ENCODE results near the gene PDGFC.

PDGFC gene

DNA sequence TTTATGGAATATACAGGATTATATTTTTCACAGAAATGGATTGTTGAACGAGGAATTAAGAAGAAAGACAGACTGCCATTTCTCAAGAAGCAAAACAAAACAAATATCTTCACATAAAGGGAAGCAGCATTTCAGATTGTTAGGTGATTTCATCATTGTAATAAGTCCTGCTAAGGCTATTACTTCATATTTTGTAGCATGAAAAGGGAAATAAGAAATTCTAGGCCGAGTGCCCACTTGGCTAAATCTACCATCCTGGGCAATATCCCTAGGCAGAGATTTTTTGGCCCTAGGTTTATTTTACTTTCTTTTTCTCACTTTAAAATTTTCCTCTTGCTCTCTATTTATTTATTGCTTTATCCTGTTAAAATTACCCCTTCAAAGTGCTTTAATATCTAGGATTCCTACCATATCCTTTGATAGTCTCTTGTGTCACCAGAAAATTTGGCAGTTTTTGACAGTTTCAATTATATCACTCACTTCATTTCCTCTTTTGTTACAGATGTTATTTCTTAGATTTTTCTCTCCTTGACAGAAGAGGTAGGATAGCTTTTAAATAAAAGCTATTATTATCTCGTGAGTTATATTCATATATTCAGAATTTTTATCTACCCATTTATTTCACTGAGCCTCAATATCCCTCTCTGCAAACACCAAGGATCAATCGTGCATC is 142.3 kb downstream of the PDGFC start:
- DNase-seq (ENCODE audit: low read depth): peak; percentile 71

DNA sequence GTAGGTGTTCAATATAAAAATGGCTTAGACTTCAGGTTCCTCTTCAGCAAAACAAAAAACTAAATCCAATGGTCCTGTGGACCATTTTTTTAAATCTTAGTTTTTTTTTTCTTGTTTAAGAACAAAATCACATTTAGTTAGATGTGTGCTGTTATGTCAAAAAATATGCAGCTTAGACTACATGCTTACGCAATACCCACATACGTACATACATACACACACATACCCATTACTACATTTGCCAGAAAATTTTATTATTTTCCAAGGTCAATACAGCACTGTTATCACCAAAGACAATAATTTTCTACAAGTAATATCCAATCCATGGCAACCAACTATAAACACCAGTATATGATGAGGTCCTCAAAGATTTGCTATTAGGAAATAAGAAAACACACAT is 144.1 kb downstream of the PDGFC start:
- peak; percentile 10 for DNase-seq (ENCODE audit: low read depth)

DNA sequence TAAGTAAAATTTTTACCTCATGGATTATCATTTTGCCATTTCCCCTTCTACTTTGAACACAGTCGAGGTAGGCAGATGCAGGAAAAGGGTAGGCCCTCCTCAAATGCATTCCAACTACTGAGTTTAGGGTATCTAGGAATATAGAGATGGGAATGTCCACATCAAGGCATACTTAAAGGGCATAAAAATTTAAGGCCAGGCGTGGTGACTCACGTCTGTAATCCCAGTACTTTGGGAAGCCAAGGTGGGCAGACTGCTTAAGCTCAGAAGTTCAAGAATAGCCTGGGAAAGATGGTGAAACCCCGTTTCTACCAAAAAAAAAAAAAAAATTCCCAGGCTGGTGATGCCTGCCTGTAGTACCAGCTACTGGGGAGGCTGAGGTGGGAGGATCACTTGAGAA is 146.5 kb downstream of the PDGFC start:
- DNase-seq (ENCODE audit: low read depth): no peak

DNA sequence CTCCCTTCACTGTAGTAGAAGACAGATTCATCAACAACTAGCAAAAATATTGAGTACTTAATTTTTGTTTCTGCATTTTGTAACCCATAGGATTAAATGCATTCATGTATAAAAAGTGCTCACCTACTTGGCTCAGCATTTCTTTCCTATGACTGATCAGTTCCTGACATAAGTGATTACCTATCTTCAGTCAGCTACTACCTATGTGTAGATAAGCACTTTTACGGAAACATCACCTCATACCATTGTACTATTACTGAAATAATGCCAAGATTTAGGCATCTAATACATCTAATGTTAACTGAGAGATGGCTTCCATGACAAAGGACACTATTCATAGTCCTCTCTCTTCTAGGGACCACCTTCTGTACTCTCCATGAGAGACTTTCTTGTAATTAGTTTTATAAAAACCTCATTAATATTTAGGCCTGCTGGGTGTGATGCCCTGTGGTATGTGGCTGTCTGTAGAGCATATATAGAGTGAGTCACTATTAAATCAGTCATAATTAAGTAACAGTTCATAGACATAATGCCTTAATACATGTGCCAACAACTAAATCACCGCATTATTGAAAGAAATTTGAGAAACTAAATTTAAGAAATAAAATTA is 147.0 kb downstream of the PDGFC start:
- DNase-seq (ENCODE audit: low read depth): no peak

DNA sequence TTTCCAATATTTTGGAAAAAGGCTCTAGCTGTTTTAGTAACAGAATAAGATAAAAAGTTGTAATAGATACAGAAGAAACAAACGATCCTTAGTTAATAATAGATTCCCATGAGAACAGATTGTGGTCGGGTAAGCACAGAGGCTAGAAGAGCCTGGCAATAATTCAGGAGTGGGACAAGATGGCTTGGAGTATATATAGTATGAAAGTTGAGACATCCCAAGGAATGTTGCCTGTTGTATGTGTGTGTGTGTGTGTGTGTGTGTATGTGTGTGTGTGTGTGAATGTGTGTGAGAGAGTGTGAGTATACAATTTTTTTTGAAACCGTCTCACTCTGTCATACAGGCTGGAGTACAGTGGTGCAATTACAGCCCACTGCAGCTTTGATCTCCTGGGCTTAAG is 150.7 kb downstream of the PDGFC start:
- DNase-seq (ENCODE audit: low read depth): peak; percentile 13

DNA sequence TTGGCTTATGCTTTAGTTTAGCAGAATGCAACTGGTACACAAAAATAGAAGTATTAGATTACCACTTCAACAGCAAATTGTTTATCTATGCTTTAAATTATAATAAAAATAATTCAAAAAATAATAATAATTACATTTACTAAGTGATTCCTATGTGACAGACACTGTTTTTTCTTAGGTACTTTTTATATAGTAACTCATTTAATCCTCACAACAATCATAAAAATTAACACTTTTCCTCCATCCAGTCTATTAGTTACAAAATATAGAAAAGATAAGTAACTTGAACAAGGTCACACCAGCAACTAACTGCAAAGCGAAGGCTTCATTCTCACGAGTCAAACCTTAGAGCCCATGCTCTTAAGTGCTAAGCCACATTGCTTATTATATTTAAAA is 155.2 kb downstream of the PDGFC start:
- no peak for DNase-seq (ENCODE audit: low read depth)

DNA sequence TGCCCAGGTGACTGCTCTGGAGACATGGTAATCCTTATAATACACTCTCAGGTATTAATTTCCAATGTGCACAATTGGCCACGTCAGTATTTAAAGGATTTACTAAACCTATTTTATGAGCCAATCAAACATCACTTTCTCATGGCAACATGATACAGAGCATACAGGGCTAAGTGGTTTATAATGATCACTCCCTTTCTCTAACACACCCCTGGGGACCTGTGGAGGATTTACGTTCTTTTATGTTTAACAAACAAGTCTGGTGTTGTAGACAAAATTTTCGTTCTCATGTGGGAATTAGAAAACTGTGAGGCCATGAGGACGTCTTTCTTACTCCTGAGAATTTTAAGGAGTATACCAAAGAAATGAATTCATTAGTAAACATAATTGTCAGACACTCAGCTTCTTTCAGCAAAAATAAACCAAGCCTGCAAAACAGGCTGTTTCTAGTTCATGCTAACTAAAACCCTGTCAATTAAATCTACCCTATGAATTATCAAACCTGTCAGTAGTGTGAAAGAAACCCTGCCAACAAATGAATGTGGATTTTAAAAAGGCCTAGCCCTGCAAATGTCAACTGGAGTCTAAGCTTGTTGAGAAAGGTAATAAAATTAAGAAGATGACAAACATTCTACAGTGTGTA is 155.8 kb downstream of the PDGFC start:
- DNase-seq (ENCODE audit: low read depth): no peak

DNA sequence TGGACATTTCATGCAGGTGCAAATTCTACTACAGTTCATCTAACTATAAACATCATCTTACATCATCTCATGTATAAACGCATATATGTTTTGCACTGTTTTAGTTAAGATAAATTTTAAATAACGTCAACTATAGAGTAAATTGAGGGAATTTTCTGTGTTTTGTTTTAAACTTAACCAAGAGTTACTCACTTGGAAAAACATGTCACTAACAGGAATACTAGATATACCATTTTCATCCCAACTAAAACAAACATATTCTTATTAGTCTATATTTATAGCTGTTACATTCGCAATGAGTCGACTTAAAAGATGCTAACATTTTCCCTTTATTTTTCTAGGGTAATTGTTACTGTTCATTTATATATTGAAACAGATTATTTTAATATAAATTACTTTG is 159.6 kb downstream of the PDGFC start:
- DNase-seq (ENCODE audit: low read depth): no peak

DNA sequence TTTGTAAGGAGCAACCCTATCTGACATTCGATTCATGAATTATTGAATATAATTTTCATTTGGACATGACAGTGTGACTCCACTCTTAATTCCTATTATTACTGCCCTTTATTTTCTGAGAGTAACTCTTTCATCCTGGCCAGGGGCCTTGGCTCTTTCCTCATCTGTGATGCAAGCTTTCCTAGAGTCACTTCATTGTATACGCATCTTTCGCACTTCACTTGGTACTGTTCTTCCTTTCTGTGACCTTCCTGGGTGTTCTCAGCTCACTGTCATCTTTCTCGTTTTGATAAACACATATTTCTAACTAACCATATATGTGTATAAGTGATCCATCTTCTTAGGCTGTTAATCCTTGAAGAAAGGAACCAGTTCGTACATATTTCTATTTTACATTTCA is 160.3 kb downstream of the PDGFC start:
- DNase-seq (ENCODE audit: low read depth): no peak

DNA sequence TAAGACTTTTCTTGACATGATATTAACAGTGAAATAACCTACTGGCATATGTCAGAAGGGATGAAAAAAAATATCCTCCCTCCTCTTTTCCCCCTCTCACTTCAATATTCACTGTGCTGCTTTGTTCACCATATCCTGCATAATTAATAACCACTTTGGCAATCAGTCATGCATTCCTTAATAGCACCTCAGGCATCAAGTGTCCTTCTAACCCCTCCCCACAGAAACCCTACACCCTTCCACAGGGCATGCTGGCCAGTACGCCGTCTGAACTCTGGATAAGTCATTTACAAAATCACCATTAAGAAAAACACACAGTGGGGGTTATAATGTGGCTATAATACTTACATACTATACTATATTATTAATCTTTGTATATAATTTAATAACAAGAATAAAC is 165.9 kb downstream of the PDGFC start:
- DNase-seq (ENCODE audit: low read depth): no peak

DNA sequence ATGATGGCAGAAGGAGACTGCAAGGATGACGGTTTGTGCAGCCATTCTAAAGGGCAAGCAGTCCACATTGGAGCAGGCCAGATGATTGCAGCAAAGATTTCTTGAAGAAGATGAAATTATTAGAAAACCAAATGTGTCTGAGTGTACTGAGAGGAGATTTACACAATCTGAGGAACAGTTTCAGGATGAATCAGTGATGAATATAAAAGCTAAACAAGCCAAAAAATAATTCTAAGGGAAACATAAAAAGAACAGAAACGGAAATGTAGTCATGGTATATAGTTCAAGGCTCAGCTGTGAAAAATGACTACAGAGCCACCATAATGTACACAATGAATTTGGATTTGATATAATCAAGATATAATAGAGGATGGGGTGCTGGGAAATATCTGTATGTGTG is 168.5 kb downstream of the PDGFC start:
- no peak for DNase-seq (ENCODE audit: low read depth)

DNA sequence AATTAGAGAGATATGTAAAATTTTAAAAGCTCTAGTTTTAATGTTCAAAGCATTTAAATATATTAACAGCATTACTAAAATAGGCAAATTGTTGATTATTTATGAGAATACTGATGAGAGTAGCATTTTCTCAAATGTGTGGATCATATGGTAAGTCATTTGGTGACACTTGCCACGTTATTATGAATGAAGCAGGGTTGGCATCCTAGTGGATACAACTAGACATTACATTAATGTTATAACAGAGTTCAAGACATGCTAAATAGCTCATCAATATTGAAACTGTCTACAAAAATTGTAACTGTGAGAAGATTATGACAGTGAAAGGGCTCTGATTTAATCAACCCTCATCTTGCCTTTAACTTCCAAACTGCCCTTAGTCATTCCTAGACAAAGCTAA is 171.1 kb downstream of the PDGFC start:
- DNase-seq (ENCODE audit: low read depth): no peak

DNA sequence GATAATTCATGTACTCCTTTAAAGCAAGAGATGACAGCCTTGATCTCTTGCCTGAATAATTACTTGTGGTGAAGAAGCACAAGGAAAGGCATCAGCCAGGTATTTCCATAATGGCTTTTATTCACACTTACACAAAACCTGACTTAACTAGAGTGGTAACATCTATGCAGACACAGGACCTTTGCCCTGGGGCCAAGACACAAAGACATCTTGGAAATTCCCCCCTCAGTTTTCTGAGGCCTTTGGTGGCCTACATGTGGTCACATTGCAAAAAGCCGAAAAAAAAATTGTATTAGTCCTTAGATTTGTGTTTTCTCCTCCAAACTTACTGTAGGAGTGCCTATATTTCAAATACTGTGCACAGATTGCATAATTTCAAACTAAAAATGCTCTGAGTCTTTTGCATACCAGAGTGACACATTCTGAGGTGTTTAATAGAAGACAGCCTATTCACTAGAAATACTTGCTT is 172.4 kb downstream of the PDGFC start:
- DNase-seq (ENCODE audit: low read depth): no peak

DNA sequence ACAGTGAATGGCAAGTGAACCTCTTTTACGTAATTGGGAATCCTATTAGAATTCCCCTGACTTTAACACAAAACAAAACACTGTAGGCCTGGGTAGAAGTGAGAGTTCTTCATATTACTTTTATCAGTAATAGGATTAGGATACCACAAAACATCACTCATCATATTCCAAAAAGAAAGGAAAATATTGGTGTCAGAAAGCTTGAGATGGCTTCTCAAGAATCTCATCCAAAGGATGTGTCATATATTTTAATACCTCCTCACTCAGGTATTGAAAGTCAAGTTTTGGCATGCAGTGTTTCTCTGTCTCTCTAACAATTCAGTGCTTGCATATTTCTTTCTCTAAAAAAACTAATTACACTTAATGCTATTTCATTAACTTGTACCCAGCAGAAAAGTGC is 173.2 kb downstream of the PDGFC start:
- DNase-seq (ENCODE audit: low read depth): no peak

DNA sequence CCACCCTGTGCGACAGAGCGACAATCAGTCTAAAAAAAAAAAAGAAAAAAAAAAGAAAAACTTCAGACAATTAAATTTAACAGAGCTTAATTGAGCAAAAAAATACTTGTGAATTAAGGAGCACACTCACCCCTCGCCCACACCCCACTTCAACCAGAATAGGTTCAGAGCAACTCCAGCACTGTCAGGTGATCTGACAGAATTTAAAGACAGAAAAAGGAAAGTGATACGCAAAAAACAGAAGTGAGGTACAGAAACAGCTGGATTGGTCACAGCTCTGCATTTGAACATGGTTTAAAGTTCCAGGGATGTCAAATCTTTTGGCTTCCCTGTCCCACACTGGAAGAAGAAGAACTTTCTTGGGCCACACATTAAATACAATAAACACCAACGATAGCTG is 174.4 kb downstream of the PDGFC start:
- DNase-seq (ENCODE audit: low read depth): no peak

DNA sequence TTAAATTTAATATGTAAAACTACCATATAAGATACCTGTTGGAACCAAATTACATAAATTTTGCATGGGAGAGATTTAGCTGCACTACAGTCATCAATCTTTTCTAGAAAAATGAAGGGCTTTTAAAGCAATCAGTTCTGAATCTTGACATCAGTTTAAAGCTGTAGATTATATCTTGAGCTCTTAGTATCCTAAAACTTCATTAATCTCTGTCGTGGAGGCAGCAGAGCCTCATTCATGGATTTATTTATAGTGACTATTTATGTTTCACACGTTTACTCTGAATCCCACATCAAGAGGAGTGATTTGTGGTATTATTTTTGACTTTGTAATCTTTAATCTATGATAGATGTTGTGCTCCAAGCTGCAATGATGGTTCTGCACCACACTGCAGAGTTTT is 175.9 kb downstream of the PDGFC start:
- no peak for DNase-seq (ENCODE audit: low read depth)

DNA sequence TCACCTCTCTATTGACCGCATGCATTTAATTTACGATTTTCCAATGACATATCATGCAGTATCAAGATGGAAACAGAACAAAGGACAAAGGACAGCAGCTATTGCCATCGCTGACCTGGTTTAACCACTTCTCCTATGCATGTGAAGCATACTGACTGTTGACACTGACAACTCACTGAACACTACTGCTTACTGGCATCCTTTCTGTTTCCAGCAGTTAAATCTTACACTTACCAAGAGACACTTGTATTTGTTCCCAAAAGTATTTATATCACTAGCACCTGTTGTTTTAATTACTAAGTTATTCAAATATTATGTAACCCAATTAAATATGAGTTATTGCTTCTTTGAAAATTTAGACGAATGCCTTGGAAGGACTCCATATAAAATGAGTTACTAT is 176.7 kb downstream of the PDGFC start:
- DNase-seq (ENCODE audit: low read depth): no peak

DNA sequence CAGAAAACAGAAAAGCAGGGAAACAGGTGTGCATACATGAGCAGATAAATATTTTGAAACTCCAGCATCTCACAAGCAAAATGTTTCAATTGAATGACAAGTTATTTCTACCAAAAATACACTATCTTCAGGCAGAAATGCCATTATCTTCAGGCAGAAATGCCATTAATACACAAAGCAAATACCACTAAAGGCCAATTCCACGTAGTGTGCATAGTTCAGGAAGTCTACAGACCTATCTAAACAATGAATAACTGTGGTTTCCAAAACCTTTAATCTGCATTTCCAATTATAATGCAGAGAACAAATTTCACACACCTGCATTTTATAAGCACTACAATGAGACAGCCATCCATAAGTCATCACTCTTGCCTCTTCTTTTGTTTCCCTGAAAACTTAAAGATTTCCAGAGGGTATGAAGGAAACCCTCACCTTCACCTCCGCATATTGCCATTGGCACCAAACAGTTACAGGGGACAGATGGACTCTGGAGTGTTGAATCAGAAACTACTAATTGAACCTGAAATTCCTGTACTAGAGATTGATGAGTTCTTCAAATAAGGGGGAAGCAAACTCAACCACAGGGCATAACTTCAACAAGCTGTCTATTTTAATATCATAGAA is 179.0 kb downstream of the PDGFC start:
- no peak for DNase-seq (ENCODE audit: low read depth)

DNA sequence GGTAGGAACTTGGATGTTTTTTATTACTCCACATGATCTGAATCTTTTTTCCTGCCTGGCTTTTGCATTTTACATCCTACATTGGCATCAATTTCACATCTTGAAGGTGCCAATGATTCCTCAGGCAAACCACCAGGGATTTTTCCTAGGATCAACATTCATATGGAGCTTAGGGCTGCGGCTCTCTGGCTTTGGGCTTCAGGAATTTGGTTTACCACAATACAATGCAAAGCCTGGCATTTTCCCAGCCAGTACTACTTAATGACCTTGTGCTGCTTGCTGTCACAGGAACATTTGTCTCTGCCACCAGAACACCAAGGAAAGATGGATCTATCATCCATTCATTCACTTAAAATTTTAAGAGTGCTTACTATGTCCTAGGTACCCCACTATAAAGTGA is 180.7 kb downstream of the PDGFC start:
- DNase-seq (ENCODE audit: low read depth): no peak

DNA sequence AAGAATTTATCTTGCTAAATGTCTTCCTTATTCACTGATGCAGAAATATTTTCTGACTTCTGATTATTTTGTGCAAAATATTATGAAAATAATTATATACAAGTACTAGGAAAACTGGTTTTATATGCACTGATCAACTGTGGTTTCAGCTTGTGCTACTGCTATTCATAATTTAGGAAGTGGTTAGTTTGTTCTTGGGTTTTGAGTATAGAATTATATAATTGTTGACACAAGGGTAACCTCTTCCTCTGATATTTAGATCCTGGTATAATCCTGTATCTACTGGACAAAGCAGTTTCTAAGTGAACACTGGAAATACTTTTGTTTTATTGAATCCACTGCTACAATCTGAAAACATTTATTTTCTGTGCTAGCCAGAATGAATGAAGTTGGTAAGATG is 182.8 kb downstream of the PDGFC start:
- no peak for DNase-seq (ENCODE audit: low read depth)

DNA sequence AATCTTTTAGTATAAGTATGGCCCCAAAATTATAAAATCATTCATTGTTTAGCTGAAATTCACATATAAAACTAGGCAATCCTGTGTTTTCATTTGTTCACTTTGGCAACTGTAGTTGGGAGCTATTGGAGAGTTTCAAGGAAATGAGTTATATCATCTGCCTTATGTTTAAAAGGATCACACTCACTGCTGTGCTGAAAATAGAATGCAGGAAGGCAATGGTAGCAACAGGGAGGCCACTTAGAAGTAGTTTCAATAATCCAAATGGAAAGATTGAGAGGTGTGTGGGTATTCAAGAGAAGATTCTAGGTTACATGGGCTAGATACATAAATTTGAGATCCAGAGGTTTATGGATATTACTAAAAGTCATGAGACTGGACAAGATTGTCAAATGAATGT is 184.9 kb downstream of the PDGFC start:
- DNase-seq (ENCODE audit: low read depth): no peak

DNA sequence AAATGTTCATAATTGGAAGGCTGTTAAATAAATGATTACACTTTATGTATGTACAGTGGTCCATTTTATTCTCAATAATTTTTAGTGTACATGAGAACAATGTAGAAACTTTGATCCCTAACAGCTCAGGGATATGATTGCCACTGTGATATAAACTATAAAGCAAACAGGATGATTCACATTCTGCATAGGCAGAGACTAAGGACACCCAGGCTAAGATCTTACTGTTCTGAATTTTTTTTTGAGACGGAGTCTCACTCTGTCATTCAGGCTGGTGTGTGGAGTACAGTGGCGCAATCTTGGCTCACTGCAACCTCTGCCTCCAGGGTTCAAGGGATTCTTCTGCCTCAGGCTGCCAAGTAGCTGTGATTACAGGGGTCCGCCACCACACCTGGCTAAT is 186.6 kb downstream of the PDGFC start:
- DNase-seq (ENCODE audit: low read depth): no peak

DNA sequence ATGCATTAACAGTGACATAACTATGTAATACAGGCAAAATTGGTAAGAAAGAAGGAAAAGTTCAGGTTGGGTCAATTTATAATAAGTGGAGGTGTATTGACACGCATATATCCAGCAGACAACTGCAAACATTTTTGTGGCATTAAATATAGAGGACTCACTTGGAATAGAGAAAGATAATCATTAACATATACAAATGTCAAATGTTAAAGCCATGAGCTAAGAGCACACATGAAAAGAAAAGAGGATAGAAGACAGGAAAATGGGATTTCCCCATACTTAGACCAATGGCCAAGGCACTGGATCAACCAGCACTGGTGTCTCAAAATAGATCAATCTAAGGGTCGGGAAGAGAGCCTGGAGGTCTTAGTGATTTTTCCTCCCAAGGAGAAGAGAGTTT is 187.6 kb downstream of the PDGFC start:
- no peak for DNase-seq (ENCODE audit: low read depth)

Data from stromal cell of bone marrow (primary cell).